ENCODE measurements around the gene ABR. TPM values are rescaled to one million over a fixed set of nuclear protein-coding genes. Genes with fewer than 3 reads are reported as not detected.
A peak's percentile ranks its signal among the peaks of the same experiment; 100 is the strongest.

The ABR gene
- total RNA-seq, 1 donor from 2014 or later = 207 TPM

DNA sequence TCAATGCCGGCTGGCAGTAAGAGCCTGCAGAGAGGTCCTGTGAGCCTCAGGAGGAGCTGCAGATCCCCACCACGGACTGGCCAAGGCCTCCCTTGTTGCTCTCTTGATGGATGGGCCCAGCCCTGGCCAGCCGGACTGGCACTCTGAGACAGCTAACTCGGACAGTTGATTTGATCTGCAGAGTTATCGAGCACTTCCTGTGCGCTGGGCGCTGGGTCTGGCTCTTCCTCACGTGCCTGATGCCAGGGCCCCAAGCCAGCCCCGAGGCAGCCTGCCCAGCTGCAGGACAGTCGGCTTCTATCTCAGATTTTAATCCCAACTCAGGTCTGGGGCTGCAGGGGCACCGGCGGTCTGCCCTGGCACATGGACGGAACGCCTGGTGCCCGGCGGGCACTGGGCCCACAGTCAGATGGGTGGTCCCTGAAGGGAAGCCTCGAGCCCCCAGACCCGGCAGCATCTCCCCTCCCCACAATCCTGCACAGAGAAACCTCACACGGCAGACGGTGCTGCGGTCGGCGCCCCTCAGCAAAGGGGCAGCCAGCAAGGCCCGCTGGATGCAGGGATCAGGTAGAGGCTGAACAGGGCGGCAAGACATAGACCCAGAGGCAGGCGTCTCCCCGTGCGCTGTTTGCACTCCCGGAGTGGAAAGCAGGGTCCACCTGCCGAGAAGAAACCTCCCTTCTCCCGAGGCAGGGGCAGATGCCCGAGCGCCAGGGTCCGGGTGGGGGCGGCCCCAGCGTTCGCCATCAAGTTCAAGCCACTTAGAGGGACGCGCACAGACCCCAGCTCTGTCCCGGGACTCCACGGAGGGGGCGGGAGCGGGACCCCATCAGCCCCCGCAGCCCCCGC, 148.9 kb downstream of the ABR start:
- peak; percentile 70 for DNase-seq (ENCODE audit: low spot score)

DNA sequence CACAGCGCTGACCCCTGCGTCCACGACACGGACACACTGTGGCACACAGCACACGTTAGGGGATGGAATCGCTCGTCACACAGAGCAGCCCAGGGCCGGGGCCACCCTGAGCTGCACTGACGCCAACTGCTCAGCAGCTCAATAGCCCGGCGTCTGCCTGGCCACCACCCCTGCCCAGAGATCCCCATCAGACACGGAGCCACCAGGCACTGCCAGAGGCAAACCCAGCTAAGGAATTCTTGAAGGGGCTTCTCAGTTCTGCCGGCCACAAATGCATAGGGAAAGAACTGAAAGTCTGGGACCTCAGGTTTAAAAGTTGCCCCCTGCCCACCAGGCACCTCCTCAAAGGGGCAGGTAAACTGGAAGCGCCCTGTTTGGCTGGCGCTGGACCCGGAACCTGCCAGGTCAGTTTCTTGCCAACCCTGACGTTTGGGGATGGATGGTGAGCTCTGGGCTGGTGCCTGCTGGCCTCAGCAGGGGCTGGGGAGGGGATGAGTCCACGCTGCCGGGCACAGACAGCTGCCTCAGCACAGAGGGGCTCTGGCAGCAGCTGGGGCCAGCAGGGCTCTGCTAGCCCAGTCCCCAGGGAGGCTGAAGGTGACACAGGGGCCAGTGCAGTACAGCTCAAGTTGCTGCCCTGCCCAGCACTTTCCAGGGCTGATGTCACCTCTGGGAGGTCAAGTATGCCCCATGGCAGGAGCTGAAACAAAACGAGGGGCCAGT, 149.7 kb downstream of the ABR start:
- DNase-seq (ENCODE audit: low spot score) = no peak

DNA sequence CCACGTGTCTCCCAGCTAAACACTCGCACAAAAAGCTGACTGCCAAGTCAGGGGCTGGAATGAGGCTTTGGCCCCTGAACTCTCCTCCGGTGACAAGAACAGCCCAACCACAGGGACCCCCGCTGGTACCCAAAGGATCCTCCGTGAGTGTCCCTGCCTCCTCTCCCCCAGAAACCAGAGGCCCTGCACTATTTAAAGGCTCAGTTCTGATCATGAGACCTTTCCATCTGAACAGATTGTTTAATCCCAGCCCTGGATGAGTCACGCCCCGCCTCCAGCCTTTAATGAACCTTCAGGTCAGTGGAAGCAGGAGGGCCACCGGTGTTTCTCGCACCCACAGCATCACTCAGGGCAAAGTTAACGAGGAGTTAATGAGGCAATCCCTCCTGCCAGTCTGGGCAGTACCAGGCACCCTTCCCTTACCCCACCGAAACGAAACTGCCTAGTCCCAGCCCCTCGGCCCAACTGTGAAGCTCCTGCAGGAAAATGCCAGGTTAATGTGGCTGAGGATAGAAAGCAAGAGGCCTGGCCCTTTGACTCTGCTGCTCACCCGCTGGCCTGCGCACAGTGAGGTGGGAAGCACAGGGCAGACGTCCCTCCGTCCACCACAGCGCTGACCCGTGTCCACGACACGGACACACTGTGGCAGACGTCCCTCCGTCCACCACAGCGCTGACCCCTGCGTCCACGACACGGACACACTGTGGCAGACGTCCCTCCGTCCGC, 150.4 kb downstream of the ABR start:
- peak; percentile 70 for DNase-seq (ENCODE audit: low spot score)

DNA sequence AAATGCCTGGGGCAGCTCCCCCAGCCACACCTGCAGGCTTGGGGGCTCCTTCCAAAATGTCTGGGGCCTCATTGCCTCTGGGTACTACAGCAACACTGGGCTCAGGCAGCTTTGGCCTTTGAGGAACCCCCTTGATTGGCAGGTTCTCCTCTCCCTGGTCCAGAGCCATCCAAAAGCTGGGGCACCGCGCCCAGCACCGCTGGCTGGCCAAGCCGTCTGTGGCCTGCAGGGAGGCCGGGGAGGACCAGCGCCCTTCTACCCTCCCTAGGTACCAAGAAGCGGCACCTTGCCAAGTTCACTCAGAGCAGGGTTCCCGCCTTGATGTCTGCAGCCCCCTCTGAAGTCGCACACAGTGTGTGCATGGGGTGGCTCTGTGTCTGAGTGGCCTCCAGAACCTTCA, 152.7 kb downstream of the ABR start:
- DNase-seq (ENCODE audit: low spot score) = no peak

DNA sequence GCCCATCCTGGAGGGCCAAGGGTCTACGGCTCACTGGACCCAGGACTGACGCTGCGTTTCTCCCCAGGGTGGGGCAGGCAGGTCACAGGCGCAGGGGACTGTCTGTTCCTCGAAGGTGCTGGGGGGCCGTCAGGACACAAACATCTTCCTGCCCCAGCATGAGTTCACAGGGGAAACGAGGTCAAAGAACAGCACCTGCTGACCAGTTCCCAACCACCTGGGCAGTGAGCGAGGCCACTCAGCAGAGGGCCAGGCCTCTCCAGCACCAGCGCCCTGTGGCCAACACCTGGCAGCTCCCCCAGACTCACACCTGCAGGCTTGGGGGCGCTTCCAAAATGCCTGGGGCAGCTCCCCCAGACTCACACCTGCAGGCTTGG, 153.2 kb downstream of the ABR start:
- DNase-seq (ENCODE audit: low spot score) = no peak

DNA sequence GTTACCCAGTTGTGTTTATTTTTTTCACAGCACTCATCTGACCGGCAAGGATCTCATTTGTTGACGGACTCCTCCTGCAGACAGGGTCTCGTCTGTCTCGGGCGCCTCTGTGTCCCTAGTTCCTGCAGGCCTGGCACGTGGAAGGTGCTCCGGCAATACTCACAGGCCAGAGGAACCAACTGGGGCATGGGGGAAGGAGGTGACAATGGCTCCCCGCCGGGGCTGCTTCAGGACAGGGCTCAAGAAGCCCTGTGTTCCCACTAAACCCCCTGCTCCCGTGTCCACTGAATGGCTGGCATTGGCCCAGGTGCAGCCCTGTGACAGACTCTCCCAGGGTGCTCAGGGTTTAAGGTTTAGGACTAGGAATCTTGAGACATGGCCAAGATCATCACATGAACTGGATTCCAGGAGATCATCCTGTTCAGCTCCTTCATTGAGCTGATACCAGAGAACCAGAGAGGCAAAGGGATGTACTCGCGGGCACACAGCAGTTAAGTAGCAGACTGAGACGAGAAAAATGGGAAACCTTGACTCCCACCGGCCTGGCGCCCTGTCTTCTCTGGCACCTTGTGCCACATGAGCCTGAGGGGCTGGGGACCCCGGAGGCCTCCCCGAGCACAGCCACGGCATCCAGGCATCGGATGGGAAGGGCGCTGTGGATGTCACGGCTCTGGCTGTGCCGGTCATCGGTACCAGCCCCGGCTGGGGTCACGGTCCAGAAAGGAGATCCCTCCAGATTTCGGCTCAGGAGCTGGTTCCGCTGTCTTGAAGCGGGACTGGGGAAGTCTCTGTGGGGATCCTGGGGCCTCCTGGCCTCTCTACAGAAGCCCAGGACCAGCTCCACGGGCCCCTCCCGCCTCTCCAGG, 153.8 kb downstream of the ABR start:
- DNase-seq (ENCODE audit: low spot score) = no peak

DNA sequence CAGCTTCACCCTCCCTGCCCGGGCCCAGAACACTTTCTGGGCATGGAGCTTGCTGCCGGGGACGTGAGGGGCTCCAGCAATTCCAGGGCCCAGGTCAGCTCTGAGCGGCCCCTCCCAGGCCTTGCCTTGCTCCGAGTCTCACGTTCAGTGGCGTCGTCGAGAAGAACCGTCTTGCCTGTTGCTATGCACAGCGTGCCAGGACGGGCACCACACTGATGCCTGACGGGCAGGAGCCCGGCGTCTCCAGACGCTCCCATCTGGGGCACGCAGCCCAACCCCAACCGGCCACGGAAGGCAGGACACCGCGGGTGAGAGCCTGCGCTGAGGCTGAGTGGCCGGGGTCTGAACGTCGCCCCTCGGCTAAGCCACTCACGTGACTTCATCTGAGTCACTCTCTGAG, 155.7 kb downstream of the ABR start:
- no peak for DNase-seq (ENCODE audit: low spot score)

DNA sequence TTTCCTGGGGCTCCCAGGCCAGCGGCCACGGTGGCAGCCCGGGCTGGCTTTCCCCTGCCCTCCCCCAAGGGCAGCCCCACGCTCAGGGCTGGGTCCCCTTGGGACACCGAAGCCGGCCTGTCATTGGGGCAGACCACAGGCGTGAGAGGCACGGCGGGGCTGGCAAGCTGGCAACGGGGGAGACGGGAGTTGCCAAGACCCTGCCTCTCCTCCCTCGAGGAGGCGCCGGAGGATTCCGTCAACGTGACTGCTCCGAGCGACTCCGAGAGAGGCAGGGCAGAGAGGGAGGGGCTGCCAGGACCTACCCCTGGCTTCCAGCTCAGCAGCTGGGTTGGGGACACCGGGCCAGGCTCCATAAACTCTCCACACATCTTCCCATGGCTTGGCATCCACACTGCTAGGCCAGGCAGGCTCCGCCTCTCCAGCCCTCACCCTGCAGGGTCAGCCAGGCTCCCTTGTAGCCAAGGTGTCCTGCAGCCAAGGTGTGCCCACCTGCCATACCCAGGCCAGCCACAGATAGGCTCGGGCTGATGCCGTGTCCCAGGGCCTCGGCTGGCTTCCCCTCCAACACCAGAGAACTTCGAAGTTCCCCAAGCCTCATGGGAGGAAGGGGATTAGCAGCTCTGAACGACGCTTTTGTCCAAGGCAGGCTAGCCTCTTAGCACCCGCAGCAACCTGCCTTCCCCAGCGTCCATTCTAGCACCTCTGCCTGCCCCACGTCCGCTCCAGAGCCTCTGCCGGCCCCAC, 157.3 kb downstream of the ABR start:
- DNase-seq (ENCODE audit: low spot score) = no peak

DNA sequence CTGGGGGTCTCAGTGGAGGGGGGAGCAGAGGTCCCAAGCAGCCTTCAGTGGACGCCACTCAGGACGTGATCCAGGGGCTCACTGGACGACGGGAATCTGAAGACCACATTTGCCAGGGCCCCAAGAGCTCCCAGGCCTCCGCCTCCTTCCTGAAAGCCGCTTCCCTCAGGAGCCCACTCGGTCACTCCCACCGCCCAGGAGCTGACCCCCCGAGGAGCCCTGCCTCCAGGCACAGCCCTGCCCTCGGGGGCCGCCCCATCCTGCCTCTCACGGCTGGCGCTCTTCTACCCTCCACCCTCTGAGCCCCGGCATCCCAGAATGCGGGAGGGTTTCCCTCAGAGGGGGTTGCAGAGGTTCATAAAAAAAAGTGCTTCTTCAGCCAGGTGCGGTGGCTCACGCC, 158.6 kb downstream of the ABR start:
- no peak for DNase-seq (ENCODE audit: low spot score)

DNA sequence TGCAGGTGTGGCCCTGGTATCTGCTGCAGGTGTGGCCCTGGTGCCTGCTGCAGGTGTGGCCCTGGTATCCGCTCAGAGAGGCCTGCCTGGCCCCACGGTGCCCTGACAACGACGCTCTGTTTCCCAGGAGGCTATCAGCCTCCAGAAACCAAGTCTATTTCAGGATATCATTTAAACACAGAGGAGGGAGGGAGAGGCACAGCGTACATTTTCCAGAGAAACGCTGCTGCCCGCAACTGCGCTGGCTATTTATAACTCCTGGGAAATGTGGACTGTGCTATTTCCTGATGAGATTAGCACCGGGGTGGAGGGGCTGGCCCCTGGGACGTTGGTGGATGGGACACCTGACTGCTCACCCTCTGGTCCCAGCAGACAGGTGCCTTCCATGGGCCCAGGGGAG, 160.3 kb downstream of the ABR start:
- no peak for DNase-seq (ENCODE audit: low spot score)

DNA sequence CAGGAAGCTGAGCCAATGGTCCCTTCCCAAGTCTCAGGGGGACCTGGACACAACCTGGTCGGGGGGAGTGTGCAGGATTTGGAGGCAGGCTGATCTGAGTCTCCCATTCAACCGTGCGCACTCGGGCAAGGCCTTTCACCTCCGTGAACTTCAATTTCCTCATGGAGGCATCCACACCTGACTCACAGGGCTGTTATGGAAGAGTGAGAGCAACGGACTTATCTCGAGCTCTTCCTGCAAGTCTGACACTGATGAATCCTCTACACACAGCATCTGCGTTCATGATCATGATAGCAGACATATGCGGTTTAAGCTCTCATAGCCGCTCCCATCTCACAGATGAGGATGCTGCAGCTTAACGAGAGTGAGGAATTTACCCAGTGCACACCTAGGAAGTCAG, 161.2 kb downstream of the ABR start:
- DNase-seq (ENCODE audit: low spot score) = no peak

DNA sequence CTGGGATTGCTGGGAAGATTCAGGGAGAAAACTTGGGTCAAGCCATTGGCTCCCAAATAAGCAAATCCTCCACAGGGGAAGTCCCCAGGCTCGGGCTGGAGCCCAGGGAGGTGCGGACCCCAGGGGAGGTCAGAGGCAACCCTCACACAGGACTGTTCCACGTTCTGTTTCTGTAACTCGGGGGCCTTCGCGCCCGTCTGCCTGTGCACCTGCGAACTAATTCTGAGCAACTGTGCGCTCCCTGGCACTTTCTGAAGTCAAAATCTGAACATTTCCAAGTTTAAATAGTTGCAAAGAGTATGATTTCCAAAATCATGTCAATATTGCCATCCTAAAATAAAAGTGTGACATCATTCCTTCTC, 166.1 kb downstream of the ABR start:
- DNase-seq (ENCODE audit: low spot score) = no peak

DNA sequence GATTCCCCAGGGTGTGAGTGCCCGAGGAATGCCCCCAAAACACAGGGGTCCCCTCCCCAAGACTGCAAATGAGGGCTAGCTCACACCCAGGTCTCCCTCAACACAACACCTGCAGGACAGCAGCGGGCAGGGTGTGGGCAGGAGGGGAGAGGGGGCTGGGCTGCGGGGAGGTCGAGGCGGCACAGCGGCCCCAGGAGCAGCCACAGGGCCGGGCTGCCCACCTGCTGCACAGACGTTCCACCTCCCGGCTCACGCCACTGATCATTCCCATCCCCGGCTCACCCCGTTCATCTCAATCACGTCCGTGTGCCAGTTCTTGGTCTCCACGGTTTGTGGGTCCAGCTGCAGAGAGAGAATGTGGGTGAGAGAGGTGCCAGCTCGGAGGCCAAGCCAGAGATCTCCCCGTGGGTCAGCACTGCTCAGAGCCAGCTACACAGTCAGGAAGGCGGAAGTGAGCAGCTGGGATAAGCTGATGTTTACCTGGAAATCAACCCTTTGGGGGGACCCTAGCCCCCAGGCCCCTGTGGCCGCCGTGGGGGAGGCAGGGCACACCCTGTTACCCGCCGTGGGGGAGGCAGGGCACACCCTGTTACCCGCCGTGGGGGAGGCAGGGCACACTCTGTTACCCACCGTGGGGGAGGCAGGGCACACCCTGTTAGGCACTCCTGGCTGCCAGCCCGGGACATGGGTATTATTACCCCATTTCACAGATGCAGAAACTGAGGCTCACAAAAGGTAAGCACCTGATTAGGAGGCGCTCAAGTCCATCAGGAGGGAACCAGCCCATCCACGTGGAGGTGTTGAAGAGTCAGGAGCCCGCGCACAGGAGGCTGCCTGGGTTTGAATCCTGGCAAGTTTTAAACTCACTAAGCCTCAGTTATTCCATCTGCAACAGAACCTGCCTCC, 166.7 kb downstream of the ABR start:
- no peak for DNase-seq (ENCODE audit: low spot score)

DNA sequence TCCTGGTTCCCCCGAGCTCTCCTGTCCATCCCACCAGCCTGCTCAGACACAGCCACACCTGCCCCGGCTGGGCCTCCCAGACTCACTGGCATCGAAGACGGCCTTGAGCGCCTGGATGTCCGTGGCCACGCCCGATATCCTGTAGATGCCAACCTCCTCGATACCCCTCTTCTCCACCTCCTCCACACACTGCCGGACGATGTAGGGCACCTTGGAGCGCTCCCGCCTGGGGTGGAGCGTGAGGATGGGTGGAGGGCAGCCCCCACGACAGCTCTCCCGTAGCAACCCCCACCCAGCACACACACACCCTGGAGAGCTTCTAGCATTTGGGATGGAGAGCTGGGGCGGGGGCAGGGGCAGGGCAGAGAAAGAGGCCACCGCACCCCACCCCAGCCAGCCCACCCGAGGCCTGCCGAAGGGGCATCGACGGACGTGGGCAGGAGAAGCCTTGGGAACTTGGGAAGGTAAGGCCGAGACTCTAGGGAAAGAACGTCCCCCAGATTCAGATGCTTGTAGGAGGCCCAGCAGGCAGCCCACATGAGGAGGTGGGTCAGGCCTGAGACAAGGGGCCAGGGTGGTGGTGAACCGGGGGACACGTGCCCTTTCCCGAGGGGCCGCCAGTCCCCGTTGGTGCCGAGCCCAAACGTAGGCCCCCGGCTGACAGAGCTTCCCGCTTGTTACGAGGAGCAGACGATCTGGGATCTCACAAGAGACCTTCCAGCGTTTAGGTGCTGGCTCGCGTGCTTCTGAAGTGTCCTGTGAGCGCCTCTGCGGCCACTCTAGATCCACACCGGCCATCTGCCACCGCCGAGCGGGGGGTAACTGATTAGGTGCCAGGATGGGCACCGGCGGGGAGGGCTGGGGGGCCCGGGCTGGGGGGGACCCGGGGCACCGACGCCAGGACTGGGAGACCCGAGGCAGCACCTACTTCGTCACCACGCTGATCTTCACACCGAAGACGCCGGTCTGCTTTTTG, 167.7 kb downstream of the ABR start:
- DNase-seq (ENCODE audit: low spot score) = no peak

DNA sequence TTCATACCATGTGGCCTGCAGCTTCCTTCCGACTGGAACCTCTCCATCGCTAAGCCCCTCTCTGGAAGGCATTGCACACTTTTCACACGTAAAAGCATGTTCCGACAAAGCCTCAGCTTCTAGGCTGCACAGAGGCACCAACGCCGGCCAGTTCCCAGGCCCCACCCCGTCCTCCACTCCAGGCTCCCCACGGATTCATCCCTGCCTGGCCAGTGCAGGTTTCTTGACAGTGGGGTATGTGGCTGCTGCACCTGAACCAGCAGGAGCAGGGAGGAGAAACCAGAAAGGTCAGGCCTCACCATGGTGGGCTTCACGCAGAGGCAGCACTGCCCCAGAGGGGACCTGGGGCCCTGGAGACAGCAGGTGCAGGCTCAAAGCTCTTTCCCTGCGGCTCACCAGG, 168.6 kb downstream of the ABR start:
- no peak for DNase-seq (ENCODE audit: low spot score)

DNA sequence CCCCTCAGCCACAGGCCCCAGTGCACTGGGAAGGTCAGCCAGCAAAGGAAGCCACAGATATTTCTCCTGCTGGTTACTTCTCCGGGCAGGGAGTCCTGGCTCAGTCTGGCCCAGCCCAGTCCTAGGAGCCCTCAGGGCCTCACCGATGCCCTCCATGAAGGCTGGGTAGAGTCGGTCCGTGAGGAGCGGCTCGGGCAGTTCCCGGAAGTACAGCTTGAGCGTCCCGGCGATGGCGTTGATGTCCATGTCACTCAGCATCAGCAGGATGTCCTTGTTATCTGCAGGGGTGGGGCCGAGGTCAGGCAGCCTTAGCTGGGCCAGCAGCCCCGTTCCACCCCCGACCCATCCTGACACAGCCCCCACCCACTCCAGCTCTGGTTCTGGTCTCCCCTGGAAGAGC, 169.2 kb downstream of the ABR start:
- no peak for DNase-seq (ENCODE audit: low spot score)

DNA sequence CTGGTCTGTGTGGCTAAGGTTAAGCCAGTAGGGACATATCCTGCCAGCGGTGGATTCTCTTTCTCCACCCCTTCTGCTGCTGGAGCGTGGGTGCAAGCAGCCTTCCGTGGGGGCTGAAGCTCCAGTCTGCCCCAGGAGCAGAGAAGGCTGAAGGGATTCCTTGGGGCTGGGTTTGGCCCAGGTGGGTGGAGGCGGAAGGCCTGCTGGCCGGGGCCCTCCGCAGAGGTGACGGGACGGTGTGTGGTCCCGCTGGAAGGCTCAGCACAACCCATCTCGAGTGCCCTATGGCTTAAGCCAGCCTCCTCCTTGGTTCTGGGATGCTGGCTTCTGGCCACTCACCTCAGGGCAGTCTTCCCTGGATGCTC, 169.7 kb downstream of the ABR start:
- DNase-seq (ENCODE audit: low spot score) = no peak

DNA sequence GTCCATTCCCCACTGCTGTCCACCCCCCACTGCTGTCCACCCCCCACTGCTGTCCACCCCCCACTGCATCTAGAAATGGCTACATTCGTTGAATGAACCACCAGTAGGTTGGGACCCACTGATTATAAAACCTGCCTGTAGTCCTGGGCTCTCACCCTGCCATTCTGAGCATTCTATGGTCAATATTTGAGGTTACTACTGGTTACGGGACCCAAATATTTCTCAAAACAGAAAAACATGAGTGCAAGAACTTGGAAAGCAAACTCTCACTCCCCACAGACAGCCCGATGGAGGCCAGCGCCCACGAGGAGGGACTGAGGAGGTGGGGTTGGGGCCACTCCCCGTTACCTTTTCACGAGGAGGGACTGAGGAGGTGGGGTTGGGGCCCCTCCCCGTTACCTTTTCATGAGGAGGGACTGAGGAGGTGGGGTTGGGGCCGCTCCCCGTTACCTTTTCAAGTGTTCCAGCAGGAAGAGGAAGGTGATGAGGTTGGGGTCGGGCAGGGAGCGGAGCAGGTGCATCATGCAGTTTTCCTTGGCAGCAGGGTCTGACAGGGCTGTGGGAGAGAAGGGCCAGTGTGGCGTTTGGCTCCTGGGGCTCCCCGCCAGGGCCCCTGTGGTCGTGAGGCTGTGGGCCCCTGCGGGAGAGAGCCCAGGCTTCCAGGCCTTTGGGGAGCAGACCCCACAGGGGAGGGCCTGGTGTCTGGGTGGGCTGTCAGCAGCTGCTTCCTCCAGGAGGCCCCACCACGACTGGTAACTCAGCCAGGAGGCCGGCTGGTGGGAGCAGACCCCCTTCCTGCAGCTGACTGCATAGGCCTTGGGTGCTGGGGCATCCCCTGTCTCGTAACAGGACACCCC, 170.3 kb downstream of the ABR start:
- DNase-seq (ENCODE audit: low spot score) = no peak

Measured in ureter (tissue), 1 donor.